Karpas-422 (cell line): ENCODE results near the gene ABHD2. TPM values are rescaled to one million over a fixed set of nuclear protein-coding genes. Genes with fewer than 3 reads are reported as not detected.

ENCODE experiments used
- DNase-seq: peaks from one replicate; pipeline ENCODE4 v3.0.0-alpha.2; 2015
- H2AFZ ChIP-seq: fragments of 200-600 bp; sonication (generic); 2 replicates; pipeline ENCODE4 v1.6.1; 2014; ENCODE audit warnings: antibody characterized with exemption, low read length, mixed read lengths
- H3K27ac ChIP-seq: fragments of 200-600 bp; sonication (generic); 2 replicates; pipeline ENCODE4 v1.5.1; 2014; ENCODE audit warnings: mild to moderate bottlenecking, low read length, moderate library complexity
- H3K27me3 ChIP-seq: fragments of 200-600 bp; sonication (generic); 2 replicates; pipeline ENCODE4 v1.6.1; 2014; ENCODE audit warnings: low read length, mixed read lengths
- H3K36me3 ChIP-seq: fragments of 200-600 bp; sonication (generic); 2 replicates; pipeline ENCODE4 v1.6.1; 2014; ENCODE audit warnings: low read length, mixed read lengths; ENCODE audit not compliant: insufficient read depth
- H3K4me1 ChIP-seq: fragments of 200-600 bp; sonication (generic); 2 replicates; pipeline ENCODE4 v1.6.1; 2014; ENCODE audit warnings: mild to moderate bottlenecking, low read length, mixed read lengths
- H3K4me2 ChIP-seq: fragments of 200-600 bp; sonication (generic); 2 replicates; pipeline ENCODE4 v1.6.1; 2014; ENCODE audit warnings: low read length, low read depth, mild to moderate bottlenecking; ENCODE audit not compliant: poor library complexity, severe bottlenecking
- H3K4me3 ChIP-seq: fragments of 200-600 bp; sonication (generic); 2 replicates; pipeline ENCODE4 v1.5.1; 2014; ENCODE audit warnings: mild to moderate bottlenecking, antibody characterized with exemption, low read length, mixed read lengths
- H3K79me2 ChIP-seq: fragments of 200-600 bp; sonication (generic); 2 replicates; pipeline ENCODE4 v1.6.1; 2014; ENCODE audit warnings: mild to moderate bottlenecking, low read length, mixed read lengths
- H3K9ac ChIP-seq: fragments of 200-600 bp; sonication (generic); 2 replicates; pipeline ENCODE4 v1.6.0; 2014; ENCODE audit warnings: low read length
- H3K9me2 ChIP-seq: fragments of 200-600 bp; sonication (generic), shearing (Covaris generic); replicated peaks from 2 replicates; pipeline ENCODE4 v1.6.0; 2014; ENCODE audit warnings: mild to moderate bottlenecking, low read length, moderate library complexity; ENCODE audit not compliant: insufficient read depth
- H3K9me3 ChIP-seq: fragments of 300-700, 200-600 bp; sonication (generic); 2 replicates; pipeline ENCODE4 v1.6.1; 2014; ENCODE audit warnings: low read length, mixed read lengths
- H4K20me1 ChIP-seq: fragments of 200-600 bp; sonication (generic); 2 replicates; pipeline ENCODE4 v1.6.1; 2014; ENCODE audit warnings: mild to moderate bottlenecking, antibody characterized with exemption, low read length, low read depth; ENCODE audit not compliant: insufficient read depth
- total RNA-seq: library from RNA; depleted of rRNA; stranded (reverse); fragments of >200 nt; shearing (Covaris generic); gene quantifications from 2 replicates; pipeline ENCODE4 v1.2.3, GENCODE V29; 2014; ENCODE audit warnings: low replicate concordance

ABHD2 gene
- total RNA-seq, 1 experiment from 2014 or later: 43.6 TPM

DNA sequence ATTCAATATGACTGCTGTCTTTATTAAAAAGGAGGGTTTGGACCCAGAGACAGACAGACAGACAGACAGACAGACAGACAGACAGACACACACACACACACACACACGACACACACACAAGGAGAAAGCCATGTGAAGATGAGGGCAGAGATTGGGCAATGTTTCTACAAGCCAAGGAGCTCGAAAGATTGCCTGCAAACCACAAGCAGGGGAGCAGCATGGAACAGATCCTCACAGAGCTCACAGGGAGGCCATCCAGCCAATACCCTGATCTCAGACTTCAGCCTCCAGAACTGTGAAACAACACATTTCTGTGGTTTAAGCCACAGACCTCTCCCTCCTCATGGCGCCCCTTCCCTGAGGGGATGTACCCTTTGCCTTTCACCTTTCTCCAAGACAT is 35.8 kb upstream of the ABHD2 start:
- H3K9me3 ChIP-seq: no peaks in the 10 kb centered on the region
- H4K20me1 ChIP-seq: no peaks in the 10 kb centered on the region
- H3K79me2 ChIP-seq: no peaks in the 10 kb centered on the region
- H2AFZ ChIP-seq: no peak overlapping the region
- no peak for DNase-seq
- no peak overlapping the region for H3K27ac ChIP-seq
- H3K4me3 ChIP-seq: no peak overlapping the region
- H3K4me2 ChIP-seq: no peak overlapping the region
- no peaks in the 10 kb centered on the region for H3K4me1 ChIP-seq
- no peak overlapping the region for H3K9ac ChIP-seq
- no peaks in the 10 kb centered on the region for H3K27me3 ChIP-seq
- H3K36me3 ChIP-seq: no peaks in the 10 kb centered on the region
- H3K9me2 ChIP-seq: no peaks in the 10 kb centered on the region

GRCh38 chr15:89054873-89055272 is 33.4 kb upstream of the ABHD2 start:
- no peak overlapping the region for H3K9ac ChIP-seq
- H4K20me1 ChIP-seq: no peaks in the 10 kb centered on the region
- no peak overlapping the region for H2AFZ ChIP-seq
- no peaks in the 10 kb centered on the region for H3K79me2 ChIP-seq
- DNase-seq: no peak
- no peak overlapping the region for H3K4me3 ChIP-seq
- no peaks in the 10 kb centered on the region for H3K4me1 ChIP-seq
- H3K27me3 ChIP-seq: no peaks in the 10 kb centered on the region
- H3K36me3 ChIP-seq: no peaks in the 10 kb centered on the region
- no peaks in the 10 kb centered on the region for H3K9me2 ChIP-seq
- no peaks in the 10 kb centered on the region for H3K9me3 ChIP-seq
- H3K4me2 ChIP-seq: no peak overlapping the region
- H3K27ac ChIP-seq: no peak overlapping the region

GRCh38 chr15:89057506-89058133 is 30.6 kb upstream of the ABHD2 start:
- H3K9ac ChIP-seq: no peak overlapping the region
- no peaks in the 10 kb centered on the region for H3K4me1 ChIP-seq
- no peaks in the 10 kb centered on the region for H3K9me2 ChIP-seq
- H3K4me2 ChIP-seq: no peak overlapping the region
- no peaks in the 10 kb centered on the region for H3K36me3 ChIP-seq
- no peaks in the 10 kb centered on the region for H3K79me2 ChIP-seq
- DNase-seq: peak; percentile 92
- H4K20me1 ChIP-seq: no peaks in the 10 kb centered on the region
- H3K4me3 ChIP-seq: no peak overlapping the region
- H3K27ac ChIP-seq: no peak overlapping the region
- H2AFZ ChIP-seq: no peak overlapping the region
- H3K27me3 ChIP-seq: no peaks in the 10 kb centered on the region
- no peaks in the 10 kb centered on the region for H3K9me3 ChIP-seq

DNA sequence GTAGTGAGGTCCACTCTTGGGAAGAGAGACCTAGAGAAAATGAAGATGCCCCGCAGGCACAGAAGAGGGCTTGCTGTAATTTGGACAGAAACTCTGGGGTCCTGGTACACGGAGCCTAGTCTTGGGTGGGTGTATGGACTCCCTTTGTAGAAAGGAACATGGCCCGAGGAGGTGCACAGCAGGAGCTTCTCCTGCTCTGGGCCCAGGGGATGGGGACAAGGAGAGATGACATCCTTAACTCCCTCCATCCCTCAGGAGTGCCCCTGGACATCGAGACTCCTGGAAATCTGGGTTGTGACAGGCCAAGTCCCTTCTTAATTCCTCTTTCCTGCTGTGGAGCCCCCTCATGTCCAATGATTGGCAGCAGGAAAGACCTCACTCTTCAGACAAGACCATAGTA is 29.9 kb upstream of the ABHD2 start:
- Histone ChIP-seq H3K9me3 (no peaks in the 10 kb centered on the region), H3K79me2 (no peaks in the 10 kb centered on the region), H3K27me3 (no peaks in the 10 kb centered on the region), H4K20me1 (no peaks in the 10 kb centered on the region), H3K4me1 (no peaks in the 10 kb centered on the region), H3K4me3 (no peak overlapping the region), H3K27ac (no peak overlapping the region), H3K36me3 (no peaks in the 10 kb centered on the region), H3K9ac (no peak overlapping the region), H3K4me2 (no peak overlapping the region), H2AFZ (no peak overlapping the region), H3K9me2 (no peaks in the 10 kb centered on the region)
- DNase-seq: no peak

GRCh38 chr15:89058876-89059405 is 29.3 kb upstream of the ABHD2 start:
- H3K9me2 ChIP-seq: no peaks in the 10 kb centered on the region

DNA sequence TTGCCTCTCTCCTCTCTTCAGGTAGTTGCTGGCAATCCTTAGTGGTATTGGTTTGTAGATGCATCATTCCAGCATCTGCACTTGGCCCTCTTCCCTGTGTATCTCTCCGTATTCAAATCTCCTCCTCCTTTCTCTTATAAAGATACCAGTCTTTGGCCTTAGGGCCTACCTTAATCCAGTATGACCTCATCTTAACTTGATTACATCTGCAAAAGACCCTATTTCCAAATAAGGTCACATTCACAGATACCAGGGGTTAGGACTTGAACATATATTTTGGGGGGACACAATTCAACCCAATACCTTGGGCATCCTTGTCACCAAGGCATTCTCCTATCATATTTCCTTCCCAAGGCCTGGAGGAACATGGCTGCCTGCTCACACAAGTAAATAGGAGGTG is 22.0 kb upstream of the ABHD2 start:
- H3K4me3 ChIP-seq: no peak overlapping the region
- no peaks in the 10 kb centered on the region for H3K4me1 ChIP-seq
- H3K9me3 ChIP-seq: peaks cover 17% of the 10 kb centered on the region
- H3K9me2 ChIP-seq: no peaks in the 10 kb centered on the region
- H3K36me3 ChIP-seq: no peaks in the 10 kb centered on the region; the same call in 1 of the 2 replicates
- H3K79me2 ChIP-seq: no peaks in the 10 kb centered on the region
- no peaks in the 10 kb centered on the region for H3K27me3 ChIP-seq
- no peak overlapping the region for H3K4me2 ChIP-seq
- no peak overlapping the region for H3K27ac ChIP-seq
- DNase-seq: no peak
- no peak overlapping the region for H2AFZ ChIP-seq
- H3K9ac ChIP-seq: no peak overlapping the region
- H4K20me1 ChIP-seq: no peaks in the 10 kb centered on the region

More at GRCh38 chr15:89058876-89059405, 29.3 kb upstream of the ABHD2 start:
- Histone ChIP-seq H3K36me3 (no peaks in the 10 kb centered on the region), H3K27me3 (no peaks in the 10 kb centered on the region), H3K9ac (no peak overlapping the region), H3K9me3 (no peaks in the 10 kb centered on the region), H3K4me2 (no peak overlapping the region), H3K79me2 (no peaks in the 10 kb centered on the region), H2AFZ (no peak overlapping the region), H4K20me1 (no peaks in the 10 kb centered on the region), H3K4me1 (no peaks in the 10 kb centered on the region), H3K4me3 (no peak overlapping the region), H3K27ac (no peak overlapping the region)
- DNase-seq: no peak

GRCh38 chr15:89067751-89068150 is 20.5 kb upstream of the ABHD2 start:
- Histone ChIP-seq H3K9me3 (peaks cover 17% of the 10 kb centered on the region), H2AFZ (no peak overlapping the region), H3K27ac (no peak overlapping the region), H3K36me3 (no peaks in the 10 kb centered on the region; the same call in 1 of the 2 replicates), H3K79me2 (no peaks in the 10 kb centered on the region), H4K20me1 (no peaks in the 10 kb centered on the region), H3K4me2 (no peak overlapping the region), H3K4me3 (no peak overlapping the region), H3K9ac (no peak overlapping the region), H3K27me3 (no peaks in the 10 kb centered on the region), H3K4me1 (peaks cover 8% of the 10 kb centered on the region), H3K9me2 (no peaks in the 10 kb centered on the region)
- no peak for DNase-seq

- Histone ChIP-seq H3K79me2 (no peaks in the 10 kb centered on the region), H3K9me2 (no peaks in the 10 kb centered on the region), H3K36me3 (no peaks in the 10 kb centered on the region; the same call in 1 of the 2 replicates), H3K27ac (no peak overlapping the region), H3K4me2 (no peak overlapping the region), H4K20me1 (no peaks in the 10 kb centered on the region), H3K9me3 (peaks cover 17% of the 10 kb centered on the region), H3K4me1 (peaks cover 8% of the 10 kb centered on the region), H3K27me3 (no peaks in the 10 kb centered on the region), H3K9ac (no peak overlapping the region), H2AFZ (no peak overlapping the region), H3K4me3 (no peak overlapping the region)
- no peak for DNase-seq
These were observed 19.9 kb upstream of the ABHD2 start for GRCh38 chr15:89068325-89068784.
